Natural killer cell (primary cell): ENCODE data around the gene CCL4L2. TPM values are rescaled to one million over a fixed set of nuclear protein-coding genes. Genes with fewer than 3 reads are reported as not detected.
"Not testable (repeated sequence)": the region's sequence is repeated elsewhere in the genome, so short reads cannot be mapped to it uniquely, and the experiment has no call there.

Experiments used
- ATAC-seq, 3 donors: fragments of 150-1000 bp in 2 of 3; fragments of 200-7000 bp in 1 of 3; cut with Tn5 transposase; 1 replicate in 1 of 3; 2 replicates in 2 of 3; pipeline ENCODE4 v1.10.0; 2021; ENCODE audit warnings: mild to moderate bottlenecking in 2 of 3, moderate library complexity in 2 of 3
- DNase-seq, 2 donors: peaks; one replicate each; pipeline versions ENCODE4 v3.0.0 to v3.0.0-alpha.2; 2013 to 2021; ENCODE audit warnings: mixed read lengths in 1 of 2
- H3K27ac ChIP-seq: one replicate; pipeline ENCODE4 v1.5.1; 2013; ENCODE audit warnings: mild to moderate bottlenecking, low read length
- H3K27me3 ChIP-seq: one replicate; pipeline ENCODE4 v1.6.1; 2013; ENCODE audit warnings: low read length; ENCODE audit not compliant: control insufficient read depth, insufficient read depth
- H3K36me3 ChIP-seq: one replicate; pipeline ENCODE4 v1.6.1; 2013; ENCODE audit warnings: low read length; ENCODE audit not compliant: control insufficient read depth, insufficient read depth
- H3K4me1 ChIP-seq: one replicate; pipeline ENCODE4 v1.6.1; 2013; ENCODE audit warnings: low read length; ENCODE audit not compliant: control insufficient read depth, insufficient read depth
- H3K4me3 ChIP-seq: one replicate; pipeline ENCODE4 v1.5.1; 2013; ENCODE audit warnings: low read length
- H3K9me3 ChIP-seq: one replicate; pipeline ENCODE4 v1.6.1; 2013; ENCODE audit warnings: low read length; ENCODE audit not compliant: control insufficient read depth, insufficient read depth
- H3K27ac Mint-ChIP-seq, 2 donors: one replicate each; pipeline ENCODE4 v1.8.0; 2022; ENCODE audit warnings: mild to moderate bottlenecking in 2 of 2, mixed read lengths in 2 of 2, moderate library complexity in 1 of 2
- H3K27me3 Mint-ChIP-seq, 2 donors: one replicate each; pipeline ENCODE4 v1.8.0; 2022; ENCODE audit warnings: low read depth in 2 of 2, mixed read lengths in 2 of 2
- H3K36me3 Mint-ChIP-seq: one replicate; pipeline ENCODE4 v1.8.0; 2022; ENCODE audit warnings: mixed read lengths
- H3K4me1 Mint-ChIP-seq, 2 donors: one replicate each; pipeline ENCODE4 v1.8.0; 2022; ENCODE audit warnings: mixed read lengths in 2 of 2
- H3K4me3 Mint-ChIP-seq: one replicate; pipeline ENCODE4 v1.8.0; 2022; ENCODE audit warnings: mild to moderate bottlenecking, moderate library complexity, mixed read lengths
- H3K9me3 Mint-ChIP-seq, 2 donors: one replicate each; pipeline ENCODE4 v1.8.0; 2022; ENCODE audit warnings: mixed read lengths in 2 of 2
- CTCF ChIP-seq: fragments of 200-600 bp; IDR thresholded peaks from one replicate; pipeline ENCODE4 v1.8.0; 2022; ENCODE audit warnings: antibody characterized with exemption
- WGBS: methylation state at CpG from one replicate; pipeline ENCODE4 v1.1.7; 2013; ENCODE audit warnings: missing lambda C conversion rate; ENCODE audit not compliant: insufficient coverage; 5-methylcytosine and 5-hydroxymethylcytosine counted together
- intact Hi-C: fragments of 100-400 bp; cut with micrococcal nuclease; formaldehyde crosslinking; loops from one replicate; pipeline ENCODE4 v1.14.2; 2022
- total RNA-seq, 4 donors: library from RNA; stranded (reverse); fragments of 120-200 nt in 1 of 4; gene quantifications; one replicate each; pipeline versions ENCODE4 v1.2.3 to v1.2.4, GENCODE V29; 2013 to 2022

CCL4L2 gene
- total RNA-seq, 3 donors from 2014 or later (not counting 1 experiment from before 2014, with no cell fraction given) = 23.7 to 31.2 (median 25.4) TPM

GRCh38 chr17:36183001-36183971 is 27.6 kb upstream of the CCL4L2 start:
- 4% methylated on average over 62 of the region's 76 CpGs for WGBS
- peaks cover 17% of the 10 kb centered on the region for H3K36me3 ChIP-seq
- H3K9me3 ChIP-seq = no peaks in the 10 kb centered on the region
- TF ChIP-seq CTCF = no peak
- Mint-ChIP-seq H3K9me3 (no peaks in the 10 kb centered on the region), H3K27me3 (no peaks in the 10 kb centered on the region), H3K4me1 (peaks cover 48 to 73% of the 10 kb centered on the region in 2 donors), H3K4me3 (peak overlapping the region; percentile 92), H3K36me3 (no peaks in the 10 kb centered on the region), H3K27ac (peak overlapping the region; percentile 93 to 98)
- H3K27ac ChIP-seq = no peak overlapping the region
- ATAC-seq (peak; percentile 58 to 61 (median 59)), DNase-seq (peak; percentile 62 to 68)
- H3K4me3 ChIP-seq = peak overlapping the region; percentile 28
- H3K27me3 ChIP-seq = peaks cover 9% of the 10 kb centered on the region
- H3K4me1 ChIP-seq = peaks cover 62% of the 10 kb centered on the region
- intact Hi-C loops = loop anchor here (5.0 to 10.0 kb wide), 3 partner anchors 34 to 648 kb away; partner anchors contain the start of gene SLFN12L

- Histone ChIP-seq H3K27me3 (peaks cover 9% of the 10 kb centered on the region), H3K27ac (no peak overlapping the region), H3K9me3 (no peaks in the 10 kb centered on the region), H3K4me1 (peaks cover 71% of the 10 kb centered on the region), H3K36me3 (peaks cover 17% of the 10 kb centered on the region), H3K4me3 (no peak overlapping the region)
- Mint-ChIP-seq H3K27me3 (no peaks in the 10 kb centered on the region), H3K4me1 (peaks cover 57 to 82% of the 10 kb centered on the region in 2 donors), H3K9me3 (no peaks in the 10 kb centered on the region), H3K4me3 (peak overlapping the region; percentile 92), H3K36me3 (no peaks in the 10 kb centered on the region), H3K27ac (peak overlapping the region; percentile 93 to 98)
- no peak for TF ChIP-seq CTCF
- DNase-seq = no peak
- intact Hi-C loops = loop anchor here (5.0 to 10.0 kb wide), 3 partner anchors 33 to 649 kb away; partner anchors contain the start of gene SLFN12L
- 94% methylated on average over 5 of the region's 12 CpGs for WGBS
- peak in 2 of 3 donors; percentile 4 to 7 for ATAC-seq
Observed at GRCh38 chr17:36184023-36184765, 26.7 kb upstream of the CCL4L2 start.

GRCh38 chr17:36185416-36185815 is 25.4 kb upstream of the CCL4L2 start:
- WGBS = no CpG with 5 or more reads among the region's 2 CpGs
- no peak for TF ChIP-seq CTCF
- Histone ChIP-seq H3K27ac (no peak overlapping the region), H3K4me1 (peaks cover 79% of the 10 kb centered on the region), H3K27me3 (peaks cover 9% of the 10 kb centered on the region), H3K4me3 (no peak overlapping the region), H3K36me3 (peaks cover 17% of the 10 kb centered on the region), H3K9me3 (no peaks in the 10 kb centered on the region)
- no peaks in the 10 kb centered on the region for H3K27me3 Mint-ChIP-seq
- DNase-seq (no peak), ATAC-seq (no peak)
- H3K27ac Mint-ChIP-seq = peak overlapping the region; percentile 93 to 98
- no peaks in the 10 kb centered on the region for H3K9me3 Mint-ChIP-seq
- peaks cover 69 to 90% of the 10 kb centered on the region in 2 donors for H3K4me1 Mint-ChIP-seq
- no peaks in the 10 kb centered on the region for H3K36me3 Mint-ChIP-seq
- H3K4me3 Mint-ChIP-seq = peak overlapping the region; percentile 92
- intact Hi-C loops = loop anchor here (5.0 to 10.0 kb wide), 2 partner anchors 118 to 651 kb away; partner anchors contain the start of gene SLFN12L

- H3K27ac Mint-ChIP-seq = peak overlapping the region; percentile 93 to 98
- peaks cover 84 to 94% of the 10 kb centered on the region in 2 donors for H3K4me1 Mint-ChIP-seq
- not testable (repeated sequence) for H3K27me3 ChIP-seq
Observed at GRCh38 chr17:36186810-36187763, 23.8 kb upstream of the CCL4L2 start.

More at GRCh38 chr17:36186810-36187763, 23.8 kb upstream of the CCL4L2 start:
- not testable (repeated sequence) for H3K4me3 ChIP-seq, H3K9me3 Mint-ChIP-seq, H3K9me3 ChIP-seq, ATAC-seq, H3K27ac ChIP-seq, H3K27me3 Mint-ChIP-seq, H3K36me3 Mint-ChIP-seq
- WGBS = 91% methylated on average over 7 of the region's 13 CpGs
- peaks cover 88% of the 10 kb centered on the region for H3K4me1 ChIP-seq
- H3K36me3 ChIP-seq = peaks cover 17% of the 10 kb centered on the region
- intact Hi-C loops = loop anchor here (1.0 to 10.0 kb wide), 3 partner anchors 77 to 652 kb away; partner anchors contain the start of gene SLFN12L
- DNase-seq = peak in 1 of 2 donors; percentile 55
- peak overlapping the region; percentile 92 for H3K4me3 Mint-ChIP-seq
